Measurements from ENCODE around the gene CXCL11.

GRCh38 chr4:76035141-76035540, 729 bp downstream of the CXCL11 start:
- no peak for TF ChIP-seq CTCF (IDR thresholded peaks at IDR 0.05)
- TF ChIP-seq RNF2 (IDR thresholded peaks at IDR 0.05; ENCODE audit: borderline replicate concordance, low read depth): no peak
- no peak for TF ChIP-seq ZSCAN20 (CRISPR knock-in tag; IDR thresholded peaks at IDR 0.05)
- TF ChIP-seq SMC3 (IDR thresholded peaks at IDR 0.05): no peak
- no peak for TF ChIP-seq POLR2A (IDR thresholded peaks at IDR 0.05; ENCODE audit: low read length)
- no peak for TF ChIP-seq MAX (IDR thresholded peaks at IDR 0.05)
- no peak for TF ChIP-seq TP53 (CRISPR knock-in tag; IDR thresholded peaks at IDR 0.05)
- no peak for TF ChIP-seq CBX8 (IDR thresholded peaks at IDR 0.05)

All from A549 (cell line).